GM21526 (cell line): ENCODE results near the gene GTF2F2.

Experiments
- ATAC-seq: cut with Tn5 transposase; IDR thresholded peaks from one replicate; pipeline ENCODE4 v1.9.1; 2021; ENCODE audit warnings: moderate library complexity; ENCODE audit not compliant: unreplicated experiment, low FRiP score

The GTF2F2 gene, protein sequence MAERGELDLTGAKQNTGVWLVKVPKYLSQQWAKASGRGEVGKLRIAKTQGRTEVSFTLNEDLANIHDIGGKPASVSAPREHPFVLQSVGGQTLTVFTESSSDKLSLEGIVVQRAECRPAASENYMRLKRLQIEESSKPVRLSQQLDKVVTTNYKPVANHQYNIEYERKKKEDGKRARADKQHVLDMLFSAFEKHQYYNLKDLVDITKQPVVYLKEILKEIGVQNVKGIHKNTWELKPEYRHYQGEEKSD

DNA sequence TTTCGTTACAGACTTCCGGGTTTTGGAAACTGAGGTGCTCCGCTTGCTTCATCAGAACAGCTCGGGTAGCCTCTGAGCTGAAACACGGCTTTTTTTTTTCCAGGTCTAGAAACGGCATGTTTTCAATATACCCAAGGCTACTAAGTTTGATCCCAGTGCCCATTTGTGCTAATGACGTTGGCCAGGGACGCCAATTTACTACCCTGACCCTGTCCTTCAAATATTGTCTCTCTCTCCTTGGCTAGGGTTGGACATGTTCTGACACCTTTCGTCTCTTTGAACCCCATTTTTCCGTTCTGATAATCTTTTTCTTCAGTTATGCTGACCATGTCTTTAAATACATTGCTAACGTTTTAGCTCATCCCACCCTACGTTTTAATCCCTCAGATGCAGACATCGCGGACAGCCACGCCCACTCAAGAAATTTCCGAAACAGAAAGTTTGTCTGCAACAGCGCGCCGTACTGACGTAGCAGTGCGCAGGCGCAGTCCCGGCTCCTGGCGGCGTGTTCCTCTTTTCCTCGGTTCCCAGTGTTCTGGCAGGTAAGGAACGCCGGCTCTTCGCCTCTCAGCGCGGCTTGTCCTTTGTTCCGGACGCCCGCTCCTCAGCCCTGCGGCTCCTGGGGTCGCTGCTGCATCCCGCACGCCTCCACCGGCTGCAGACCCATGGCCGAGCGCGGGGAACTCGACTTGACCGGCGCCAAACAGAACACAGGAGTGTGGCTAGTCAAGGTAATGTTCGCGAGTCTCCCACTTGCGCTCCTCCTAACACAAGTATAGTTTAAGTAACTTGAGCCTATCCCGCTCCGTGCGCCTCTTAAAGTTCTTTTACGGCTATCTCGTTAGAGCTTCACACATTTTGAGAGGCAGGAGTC lies at the start of gene GTF2F2:
GTF2F2 (plus strand) TSS at position 520 of the 874 bp plus-strand sequence; CDS start at position 666, 146 bp downstream.
- peak; percentile 62 for ATAC-seq

DNA sequence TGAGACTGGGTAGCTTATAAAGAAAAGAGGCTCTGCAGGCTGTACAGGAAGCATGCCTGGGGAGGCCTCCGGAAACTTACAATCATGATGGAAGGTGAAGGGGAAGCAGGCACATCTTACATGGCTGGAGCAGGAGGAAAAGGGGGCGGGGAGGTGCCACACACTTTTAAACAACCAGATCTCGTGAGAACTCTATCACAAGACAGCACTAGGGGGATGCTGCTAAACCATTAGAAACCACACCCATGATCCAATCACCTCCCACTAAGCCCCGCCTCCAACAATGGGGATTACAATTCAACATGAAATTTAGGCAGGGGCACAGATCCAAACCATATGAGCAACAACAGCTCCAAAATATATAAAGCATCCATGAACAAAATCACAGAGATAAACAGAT lies 46.5 kb upstream of the GTF2F2 start:
- ATAC-seq = no peak

GRCh38 chr13:45074721-45075120 lies 45.6 kb upstream of the GTF2F2 start:
- ATAC-seq = no peak

DNA sequence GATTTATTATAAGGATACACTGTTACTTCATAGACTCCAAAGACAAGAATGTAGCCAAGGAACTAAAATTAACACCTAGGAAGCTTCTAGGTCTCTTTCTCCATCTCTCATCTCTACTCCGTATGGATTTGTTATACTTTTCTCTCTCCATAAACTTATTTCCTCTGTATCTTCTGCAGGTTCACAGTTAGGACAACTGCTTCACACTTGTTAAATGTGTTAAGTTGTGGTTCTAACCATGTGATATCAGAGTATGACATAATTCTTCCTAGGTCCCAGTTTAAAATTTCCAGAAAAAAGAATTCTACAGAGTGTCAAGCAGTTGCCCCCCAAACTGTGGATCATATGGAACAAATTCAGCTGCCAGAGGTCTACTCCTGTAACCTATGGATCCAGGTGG lies 42.3 kb upstream of the GTF2F2 start:
- no peak for ATAC-seq

DNA sequence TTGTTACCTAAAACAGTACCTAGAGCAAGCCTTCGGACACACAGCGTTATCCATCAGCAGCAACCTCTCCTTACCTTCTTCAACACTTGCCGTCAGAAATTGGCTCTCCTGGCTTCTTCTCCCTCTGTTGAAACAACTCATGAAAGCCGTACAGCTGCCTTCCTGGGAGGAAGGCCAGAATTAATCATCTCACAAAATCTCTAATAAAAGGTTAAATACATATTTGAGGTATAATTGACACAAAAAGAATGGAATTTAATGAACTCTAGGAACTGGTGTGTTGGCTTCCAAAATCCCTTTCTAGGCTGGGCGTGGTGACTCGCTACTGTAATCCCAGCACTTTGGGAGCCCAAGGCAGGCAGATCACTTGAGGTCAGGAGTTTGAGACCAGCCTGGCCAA lies 37.3 kb upstream of the GTF2F2 start:
- ATAC-seq = no peak

DNA sequence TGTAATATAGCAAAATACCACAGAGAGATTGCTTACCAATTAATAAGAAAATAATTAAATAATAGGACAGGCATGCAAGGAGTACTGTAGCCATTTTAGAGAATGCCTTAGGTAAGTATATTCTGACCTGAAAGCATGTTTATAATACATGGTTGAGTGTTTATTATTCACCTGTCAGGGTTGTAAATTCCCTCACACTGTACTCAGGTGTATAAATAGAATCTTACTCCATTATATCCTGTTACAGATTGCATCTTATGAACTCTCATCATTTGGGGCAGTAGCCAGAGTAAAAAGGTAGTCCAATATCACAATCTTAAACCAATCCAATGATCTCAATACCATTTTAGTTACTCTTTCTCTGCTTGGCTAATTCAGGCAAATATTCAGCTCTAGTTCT lies 35.8 kb upstream of the GTF2F2 start:
- ATAC-seq = no peak

GRCh38 chr13:45086484-45086883 lies 33.8 kb upstream of the GTF2F2 start:
- ATAC-seq = no peak

- no peak for ATAC-seq
These were observed 27.6 kb upstream of the GTF2F2 start for GRCh38 chr13:45092663-45093062.

DNA sequence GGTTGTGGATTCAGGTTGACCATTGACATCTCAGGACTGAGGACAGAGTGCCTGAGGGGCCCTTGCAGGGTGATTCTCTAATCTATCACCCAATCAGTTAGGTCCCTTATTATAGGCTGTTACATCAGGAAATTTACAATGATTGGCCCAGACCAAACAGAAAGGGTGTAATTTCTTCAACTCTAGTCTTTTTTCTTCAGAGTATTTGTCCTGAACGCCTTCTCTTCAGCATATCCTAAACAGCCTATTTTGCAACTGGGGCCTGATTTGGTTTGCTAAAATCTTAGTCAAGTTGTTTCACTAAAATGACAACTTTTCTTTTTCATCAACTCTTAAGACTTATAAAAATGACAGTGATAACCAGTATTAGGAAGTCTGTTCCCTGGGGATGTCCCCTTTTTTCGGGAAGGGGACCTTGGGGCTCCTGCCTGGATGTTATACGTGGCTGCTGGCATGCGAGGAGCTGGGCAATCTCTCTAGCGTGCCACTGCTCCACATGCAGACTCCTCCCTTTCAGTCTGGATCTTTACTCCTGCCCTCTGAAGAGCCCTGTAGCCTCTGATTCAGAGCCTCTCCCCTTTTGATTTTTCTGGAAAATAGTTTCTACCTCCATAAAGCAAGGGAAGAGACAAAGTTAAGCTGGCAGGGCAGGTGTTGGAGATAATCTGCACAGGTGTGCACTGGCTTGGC lies 19.6 kb upstream of the GTF2F2 start:
- ATAC-seq = no peak

DNA sequence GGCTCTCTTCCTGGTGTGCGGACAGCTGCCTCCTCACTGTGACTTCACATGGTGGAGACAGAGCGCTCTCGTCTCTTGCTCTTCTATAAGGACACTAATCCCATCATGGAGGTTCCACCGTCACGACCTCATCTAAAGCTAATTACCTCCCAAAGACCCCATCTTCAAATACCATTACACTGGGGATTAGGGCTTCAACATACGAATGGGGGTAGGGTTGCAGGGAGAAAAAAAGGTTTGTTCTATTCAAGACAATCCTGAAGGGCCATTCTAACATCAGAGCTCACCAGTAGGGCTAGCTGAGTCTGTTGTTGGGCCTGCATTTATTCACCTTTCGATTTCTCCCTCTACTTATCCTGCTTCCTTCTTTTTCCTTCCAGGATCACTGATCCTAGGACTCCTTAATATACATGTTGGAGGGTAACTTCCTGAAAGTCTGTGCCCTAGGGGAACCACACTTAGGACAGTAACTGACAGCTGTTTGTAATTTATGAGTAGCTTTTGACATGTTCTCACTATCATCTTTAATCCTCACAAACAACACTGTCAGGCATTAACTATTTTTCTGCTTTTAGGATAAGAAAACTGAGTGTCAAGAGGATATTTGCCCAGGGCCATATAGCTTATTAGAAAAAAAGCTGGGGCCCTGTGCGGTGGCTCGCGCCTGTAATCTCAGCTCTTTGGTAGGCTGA lies 18.8 kb upstream of the GTF2F2 start:
- no peak for ATAC-seq

- no peak for ATAC-seq
These were observed 18.2 kb upstream of the GTF2F2 start for GRCh38 chr13:45102136-45102507.

GRCh38 chr13:45103449-45103848 lies 16.9 kb upstream of the GTF2F2 start:
- ATAC-seq = no peak

DNA sequence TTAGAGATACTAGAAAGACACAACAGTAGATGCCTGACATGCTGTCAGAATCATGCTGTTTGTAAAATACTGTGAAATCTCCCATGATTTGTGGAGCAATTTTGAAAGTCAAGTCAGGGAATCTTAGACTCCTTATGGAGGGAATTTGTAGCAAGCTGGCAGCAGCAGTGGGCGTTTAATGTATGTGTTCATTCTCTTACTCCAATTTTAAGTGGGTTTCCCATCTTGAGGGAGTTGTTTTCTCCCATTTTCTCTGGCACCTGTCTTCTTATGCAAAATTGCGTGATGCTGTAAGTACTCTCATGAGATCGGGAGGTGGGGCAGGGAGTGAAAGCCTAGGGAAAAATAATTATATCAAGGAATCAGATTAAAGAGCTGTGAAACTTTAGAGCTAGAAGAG lies 16.0 kb upstream of the GTF2F2 start:
- no peak for ATAC-seq

- no peak for ATAC-seq
These were observed 14.4 kb upstream of the GTF2F2 start for GRCh38 chr13:45105895-45106294.

DNA sequence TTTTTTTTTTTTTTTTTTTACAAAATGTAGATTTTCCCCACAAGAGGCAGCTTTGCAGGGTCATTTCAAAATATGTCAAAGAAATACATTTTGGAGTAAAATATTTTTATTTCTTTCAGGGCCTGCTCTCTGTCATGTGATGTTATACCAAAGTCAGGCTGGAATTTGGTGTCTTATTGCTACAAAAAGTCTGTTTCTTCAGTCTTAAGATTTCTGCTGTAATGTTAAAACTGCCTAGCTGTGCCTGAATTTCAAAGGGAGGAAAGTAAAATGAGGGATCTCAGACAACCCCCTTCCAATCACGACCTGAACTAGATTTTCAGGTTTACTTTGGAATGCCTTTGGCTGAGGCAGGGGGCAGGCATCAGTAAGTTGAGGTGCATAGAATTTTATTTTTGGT lies 12.8 kb upstream of the GTF2F2 start:
- no peak for ATAC-seq

GRCh38 chr13:45108716-45109101 lies 11.6 kb upstream of the GTF2F2 start:
- ATAC-seq = peak; percentile 49

DNA sequence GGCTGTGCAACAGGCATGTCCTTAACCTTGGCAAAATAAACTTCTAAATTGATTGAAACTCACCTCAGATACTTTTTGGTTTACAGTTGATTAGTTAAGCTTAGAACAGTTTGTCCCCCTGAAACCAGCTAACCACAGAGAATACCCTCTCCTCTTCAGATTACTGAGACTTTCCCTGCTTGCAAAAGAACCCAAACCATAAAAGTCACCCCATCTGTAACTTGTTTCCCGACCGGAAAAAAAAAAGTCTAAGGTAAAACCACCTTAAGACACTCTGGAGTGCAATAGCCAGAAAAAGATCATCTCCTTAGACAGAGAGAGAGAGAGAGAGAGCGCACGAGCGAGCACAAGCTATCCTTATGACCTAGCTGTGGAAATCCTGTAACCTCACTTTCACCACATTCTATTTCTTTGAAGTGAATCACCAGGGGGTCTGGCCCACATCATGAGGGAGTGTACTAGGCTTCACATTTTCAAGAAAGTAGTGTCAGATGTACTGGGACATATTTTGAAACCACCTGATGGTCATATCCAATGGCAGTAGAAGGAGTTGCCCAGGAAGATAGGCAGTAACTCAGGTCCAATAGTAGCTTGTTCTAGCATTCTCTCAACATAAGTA lies 11.1 kb upstream of the GTF2F2 start:
- ATAC-seq = peak; percentile 56

DNA sequence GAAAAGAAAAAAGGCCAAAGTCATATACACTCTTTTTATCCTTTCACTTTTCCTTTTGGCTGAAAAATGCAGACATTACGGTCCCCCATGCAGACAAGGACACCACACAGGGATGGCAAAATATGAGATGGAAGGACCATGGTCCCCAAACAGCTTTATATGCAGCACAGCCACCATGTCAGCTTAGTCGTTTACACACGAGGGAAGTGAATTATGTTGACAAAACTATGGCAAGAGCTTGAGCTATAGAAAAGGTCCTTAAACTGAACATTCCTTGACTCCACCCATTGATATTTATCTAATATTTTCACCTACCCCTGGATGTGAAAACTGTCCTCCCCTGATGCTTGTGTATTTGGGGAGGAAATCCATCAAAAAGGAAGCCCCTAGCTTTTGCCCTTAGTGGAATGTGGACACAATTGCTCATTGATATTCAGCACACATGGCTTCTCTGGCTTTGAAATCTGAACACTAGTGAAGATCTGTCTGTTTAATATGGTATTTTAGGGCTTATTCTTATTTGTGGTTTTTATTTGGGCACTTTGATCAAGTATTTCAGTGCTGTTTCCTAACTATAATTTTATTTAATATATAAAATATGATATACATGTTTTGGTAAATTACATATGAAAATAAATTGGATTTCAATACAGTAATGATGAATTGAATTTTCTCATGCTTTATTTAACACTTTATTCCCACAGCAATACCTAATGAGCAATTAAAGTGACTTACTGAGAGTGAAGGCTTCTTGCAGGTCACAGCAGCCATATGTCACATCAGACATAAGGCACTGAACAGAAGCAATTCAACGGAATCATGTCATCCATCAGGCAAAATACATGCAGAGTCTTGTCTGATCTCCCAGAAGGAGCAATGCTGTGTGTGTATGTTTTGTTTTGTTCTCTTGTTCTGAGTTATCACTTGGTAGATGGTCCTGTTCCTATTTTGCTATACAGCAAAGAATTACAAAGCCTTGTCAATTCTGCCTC lies 6.8 kb upstream of the GTF2F2 start:
- no peak for ATAC-seq

DNA sequence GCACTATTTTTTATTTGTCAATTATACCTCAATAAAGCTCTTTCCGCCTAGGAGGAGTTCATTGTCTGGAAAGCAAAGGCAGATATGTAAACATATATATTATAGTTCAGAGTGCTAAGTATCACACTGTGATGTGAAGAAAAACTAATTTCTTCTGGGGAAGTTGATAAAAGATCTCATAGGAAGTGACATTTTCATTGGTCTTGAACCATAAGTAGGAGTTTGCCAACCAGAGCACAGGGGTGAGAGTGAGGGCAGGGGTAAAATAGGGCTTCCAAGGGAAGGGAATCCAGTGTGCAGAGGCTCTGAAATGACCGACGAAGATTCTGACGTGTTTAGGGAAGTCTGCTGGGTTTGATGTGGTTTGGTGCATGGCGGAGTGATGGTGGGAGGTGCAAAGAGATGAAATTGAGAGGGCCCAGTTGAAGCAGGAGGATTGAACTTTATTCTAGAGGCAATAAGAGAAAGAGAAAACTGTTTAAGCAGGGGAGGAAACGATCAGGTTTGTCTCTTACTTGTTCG lies 780 bp upstream of the GTF2F2 start:
- ATAC-seq = peak; percentile 19
